Measurements from ENCODE around the gene SERPINA9. TPM values are rescaled to one million over a fixed set of nuclear protein-coding genes. Genes with fewer than 3 reads are reported as not detected.
"Not testable (repeated sequence)": the region's sequence is repeated elsewhere in the genome, so short reads cannot be mapped to it uniquely, and the experiment has no call there.

The SERPINA9 gene
- total RNA-seq, 1 donor from 2014 or later: not detected

DNA sequence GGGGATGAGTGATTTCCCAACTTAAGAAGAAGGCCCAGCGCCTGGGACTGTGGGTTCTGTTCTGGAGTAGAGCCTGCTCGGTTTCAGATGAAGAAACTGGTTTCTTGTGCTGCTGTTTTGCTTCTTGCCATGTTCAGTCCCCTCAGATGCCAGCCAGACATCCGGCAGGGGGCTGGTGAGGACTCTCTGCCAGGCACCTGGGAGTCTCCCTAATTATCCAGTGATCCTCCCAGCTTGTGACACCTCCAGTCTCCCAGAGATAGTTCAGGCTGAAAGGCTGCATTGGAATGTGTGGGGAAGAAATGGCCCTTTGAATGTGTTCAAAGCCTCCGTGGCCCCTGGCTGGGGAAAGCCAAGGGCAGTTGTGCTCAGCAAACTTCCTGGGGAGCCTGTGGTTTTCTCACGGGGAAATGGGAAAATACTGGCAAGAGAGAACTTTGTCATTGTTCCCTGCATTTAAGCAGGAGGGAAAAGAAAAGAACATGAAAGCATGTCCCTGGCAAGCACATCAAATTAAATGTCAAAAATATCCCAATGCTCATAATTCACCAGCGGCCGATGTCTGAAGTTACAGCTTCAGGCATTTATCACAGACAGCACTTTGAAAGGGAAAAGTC, 41.8 kb upstream of the SERPINA9 start:
- no peak overlapping the region for H3K4me3 Mint-ChIP-seq (ENCODE audit: unreplicated experiment)
- H3K9me3 Mint-ChIP-seq (ENCODE audit: unreplicated experiment): no peaks in the 10 kb centered on the region
- H3K27ac Mint-ChIP-seq (ENCODE audit: unreplicated experiment): no peak overlapping the region
- TF ChIP-seq, protein P1, sequence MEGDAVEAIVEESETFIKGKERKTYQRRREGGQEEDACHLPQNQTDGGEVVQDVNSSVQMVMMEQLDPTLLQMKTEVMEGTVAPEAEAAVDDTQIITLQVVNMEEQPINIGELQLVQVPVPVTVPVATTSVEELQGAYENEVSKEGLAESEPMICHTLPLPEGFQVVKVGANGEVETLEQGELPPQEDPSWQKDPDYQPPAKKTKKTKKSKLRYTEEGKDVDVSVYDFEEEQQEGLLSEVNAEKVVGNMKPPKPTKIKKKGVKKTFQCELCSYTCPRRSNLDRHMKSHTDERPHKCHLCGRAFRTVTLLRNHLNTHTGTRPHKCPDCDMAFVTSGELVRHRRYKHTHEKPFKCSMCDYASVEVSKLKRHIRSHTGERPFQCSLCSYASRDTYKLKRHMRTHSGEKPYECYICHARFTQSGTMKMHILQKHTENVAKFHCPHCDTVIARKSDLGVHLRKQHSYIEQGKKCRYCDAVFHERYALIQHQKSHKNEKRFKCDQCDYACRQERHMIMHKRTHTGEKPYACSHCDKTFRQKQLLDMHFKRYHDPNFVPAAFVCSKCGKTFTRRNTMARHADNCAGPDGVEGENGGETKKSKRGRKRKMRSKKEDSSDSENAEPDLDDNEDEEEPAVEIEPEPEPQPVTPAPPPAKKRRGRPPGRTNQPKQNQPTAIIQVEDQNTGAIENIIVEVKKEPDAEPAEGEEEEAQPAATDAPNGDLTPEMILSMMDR (IDR thresholded peaks at IDR 0.05; ENCODE audit: unreplicated experiment): no peak
- H3K4me1 Mint-ChIP-seq (ENCODE audit: unreplicated experiment): no peaks in the 10 kb centered on the region
- H3K27me3 Mint-ChIP-seq (ENCODE audit: unreplicated experiment): peaks cover 13% of the 10 kb centered on the region
- no peak for DNase-seq (ENCODE audit: low spot score)
- no peaks in the 10 kb centered on the region for H3K36me3 Mint-ChIP-seq (ENCODE audit: low read depth, unreplicated experiment)

GRCh38 chr14:94517248-94517640, 41.2 kb upstream of the SERPINA9 start:
- peaks cover 13% of the 10 kb centered on the region for H3K27me3 Mint-ChIP-seq (ENCODE audit: unreplicated experiment)
- TF ChIP-seq, protein P1 (IDR thresholded peaks at IDR 0.05; ENCODE audit: unreplicated experiment): no peak
- no peak for DNase-seq (ENCODE audit: low spot score)
- no peaks in the 10 kb centered on the region for H3K9me3 Mint-ChIP-seq (ENCODE audit: unreplicated experiment)
- no peak overlapping the region for H3K4me3 Mint-ChIP-seq (ENCODE audit: unreplicated experiment)
- no peak overlapping the region for H3K27ac Mint-ChIP-seq (ENCODE audit: unreplicated experiment)
- H3K36me3 Mint-ChIP-seq (ENCODE audit: low read depth, unreplicated experiment): no peaks in the 10 kb centered on the region
- H3K4me1 Mint-ChIP-seq (ENCODE audit: unreplicated experiment): no peaks in the 10 kb centered on the region

- H3K27ac Mint-ChIP-seq (ENCODE audit: unreplicated experiment): no peak overlapping the region
- peaks cover 16% of the 10 kb centered on the region for H3K27me3 Mint-ChIP-seq (ENCODE audit: unreplicated experiment)
- H3K4me3 Mint-ChIP-seq (ENCODE audit: unreplicated experiment): no peak overlapping the region
- no peaks in the 10 kb centered on the region for H3K4me1 Mint-ChIP-seq (ENCODE audit: unreplicated experiment)
- TF ChIP-seq, protein P1 (IDR thresholded peaks at IDR 0.05; ENCODE audit: unreplicated experiment): no peak
- H3K36me3 Mint-ChIP-seq (ENCODE audit: low read depth, unreplicated experiment): no peaks in the 10 kb centered on the region
- no peaks in the 10 kb centered on the region for H3K9me3 Mint-ChIP-seq (ENCODE audit: unreplicated experiment)
- no peak for DNase-seq (ENCODE audit: low spot score)
These were observed 39.9 kb upstream of the SERPINA9 start for GRCh38 chr14:94515856-94516255.

GRCh38 chr14:94515426-94515825, 39.4 kb upstream of the SERPINA9 start:
- DNase-seq (ENCODE audit: low spot score): no peak
- TF ChIP-seq, protein P1 (IDR thresholded peaks at IDR 0.05; ENCODE audit: unreplicated experiment): no peak
- H3K27ac Mint-ChIP-seq (ENCODE audit: unreplicated experiment): no peak overlapping the region
- no peaks in the 10 kb centered on the region for H3K9me3 Mint-ChIP-seq (ENCODE audit: unreplicated experiment)
- H3K36me3 Mint-ChIP-seq (ENCODE audit: low read depth, unreplicated experiment): no peaks in the 10 kb centered on the region
- H3K4me1 Mint-ChIP-seq (ENCODE audit: unreplicated experiment): no peaks in the 10 kb centered on the region
- H3K27me3 Mint-ChIP-seq (ENCODE audit: unreplicated experiment): peaks cover 16% of the 10 kb centered on the region
- H3K4me3 Mint-ChIP-seq (ENCODE audit: unreplicated experiment): no peak overlapping the region

GRCh38 chr14:94514351-94514750, 38.4 kb upstream of the SERPINA9 start:
- no peaks in the 10 kb centered on the region for H3K4me1 Mint-ChIP-seq (ENCODE audit: unreplicated experiment)
- H3K9me3 Mint-ChIP-seq (ENCODE audit: unreplicated experiment): no peaks in the 10 kb centered on the region
- no peak overlapping the region for H3K4me3 Mint-ChIP-seq (ENCODE audit: unreplicated experiment)
- no peak for DNase-seq (ENCODE audit: low spot score)
- no peaks in the 10 kb centered on the region for H3K36me3 Mint-ChIP-seq (ENCODE audit: low read depth, unreplicated experiment)
- no peak overlapping the region for H3K27ac Mint-ChIP-seq (ENCODE audit: unreplicated experiment)
- TF ChIP-seq, protein P1 (IDR thresholded peaks at IDR 0.05; ENCODE audit: unreplicated experiment): no peak
- H3K27me3 Mint-ChIP-seq (ENCODE audit: unreplicated experiment): peaks cover 15% of the 10 kb centered on the region

DNA sequence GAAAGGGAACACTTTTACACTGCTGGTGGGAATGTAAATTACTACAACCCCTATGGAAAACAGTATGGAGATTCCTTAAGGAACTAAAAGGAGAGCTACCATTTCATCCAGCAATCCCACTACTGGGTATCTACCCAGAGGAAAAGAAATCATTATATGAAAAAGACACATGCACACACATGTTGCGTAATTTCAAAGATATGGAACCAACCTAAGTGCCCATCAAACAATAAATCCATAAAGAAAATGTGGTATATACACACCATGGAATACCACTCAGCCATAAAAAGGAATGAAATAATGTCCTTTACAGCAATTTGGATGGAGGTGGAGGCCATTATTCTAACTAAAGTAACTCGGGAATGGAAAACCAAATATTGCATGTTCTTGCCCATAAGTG, 34.5 kb upstream of the SERPINA9 start:
- not testable (repeated sequence) for H3K4me3 Mint-ChIP-seq (ENCODE audit: unreplicated experiment); DNase-seq (ENCODE audit: low spot score); H3K27me3 Mint-ChIP-seq (ENCODE audit: unreplicated experiment); H3K36me3 Mint-ChIP-seq (ENCODE audit: low read depth, unreplicated experiment); H3K9me3 Mint-ChIP-seq (ENCODE audit: unreplicated experiment); H3K27ac Mint-ChIP-seq (ENCODE audit: unreplicated experiment); H3K4me1 Mint-ChIP-seq (ENCODE audit: unreplicated experiment)

Data from endothelial cell (in vitro differentiated cells).